Osteoblast (primary cell): Measurements from ENCODE around the gene MRPS15. TPM values are rescaled to one million over a fixed set of nuclear protein-coding genes. Genes with fewer than 3 reads are reported as not detected.

Source experiments
- DNase-seq: peaks from one replicate; pipeline ENCODE4 v3.0.0; 2011; ENCODE audit warnings: low spot score, mixed read lengths; ENCODE audit not compliant: insufficient read length; ENCODE audit errors: missing footprints
- H2AFZ ChIP-seq: 2 replicates; pipeline ENCODE4 v1.6.0; 2011; ENCODE audit warnings: mild to moderate bottlenecking, low read length
- H3K27ac ChIP-seq: 2 replicates; pipeline ENCODE4 v1.5.1; 2011; ENCODE audit warnings: mild to moderate bottlenecking, low read depth, low read length, moderate library complexity
- H3K27me3 ChIP-seq: 2 replicates; pipeline ENCODE4 v1.6.0; 2012; ENCODE audit warnings: mild to moderate bottlenecking, control low read depth, inconsistent platforms, low read length, moderate library complexity; ENCODE audit not compliant: insufficient read depth
- H3K36me3 ChIP-seq: 2 replicates; pipeline ENCODE4 v1.5.1; 2011; ENCODE audit warnings: mild to moderate bottlenecking, low read length, control low read depth, moderate library complexity; ENCODE audit not compliant: insufficient read depth
- H3K4me1 ChIP-seq: 2 replicates; pipeline ENCODE4 v1.5.1; 2011; ENCODE audit warnings: mild to moderate bottlenecking, low read length, control low read depth, moderate library complexity; ENCODE audit not compliant: insufficient read depth
- H3K4me2 ChIP-seq: 2 replicates; pipeline ENCODE4 v1.6.0; 2011; ENCODE audit warnings: mild to moderate bottlenecking, low read length; ENCODE audit not compliant: insufficient read depth
- H3K4me3 ChIP-seq: fragments of 200-600 bp; sonication (generic); 3 replicates; pipeline ENCODE4 v1.5.1; 2012; ENCODE audit warnings: mild to moderate bottlenecking, low read length, inconsistent platforms; ENCODE audit not compliant: insufficient read depth
- H3K79me2 ChIP-seq: 2 replicates; pipeline ENCODE4 v1.6.0; 2012; ENCODE audit warnings: mild to moderate bottlenecking, low read length, control low read depth, inconsistent platforms; ENCODE audit not compliant: insufficient read depth
- H3K9me3 ChIP-seq: 2 replicates; pipeline ENCODE4 v1.5.1; 2011; ENCODE audit warnings: low read depth, low read length, control low read depth
- H4K20me1 ChIP-seq: 2 replicates; pipeline ENCODE4 v1.6.0; 2012; ENCODE audit warnings: mild to moderate bottlenecking, low read length, control low read depth; ENCODE audit not compliant: insufficient read depth
- total RNA-seq: library from RNA; depleted of rRNA; stranded (reverse); fragments of >200 nt; gene quantifications from 2 replicates; pipeline ENCODE4 v1.2.3, GENCODE V29; 2012
- TF ChIP-seq, protein P1 (sequence below): IDR thresholded peaks from 2 replicates; pipeline ENCODE4 v1.5.1; 2011; ENCODE audit warnings: mild to moderate bottlenecking, low read depth, low read length, moderate library complexity; ENCODE audit errors: extremely low read depth

Gene MRPS15
- total RNA-seq, 1 donor, result 77.1 TPM

DNA sequence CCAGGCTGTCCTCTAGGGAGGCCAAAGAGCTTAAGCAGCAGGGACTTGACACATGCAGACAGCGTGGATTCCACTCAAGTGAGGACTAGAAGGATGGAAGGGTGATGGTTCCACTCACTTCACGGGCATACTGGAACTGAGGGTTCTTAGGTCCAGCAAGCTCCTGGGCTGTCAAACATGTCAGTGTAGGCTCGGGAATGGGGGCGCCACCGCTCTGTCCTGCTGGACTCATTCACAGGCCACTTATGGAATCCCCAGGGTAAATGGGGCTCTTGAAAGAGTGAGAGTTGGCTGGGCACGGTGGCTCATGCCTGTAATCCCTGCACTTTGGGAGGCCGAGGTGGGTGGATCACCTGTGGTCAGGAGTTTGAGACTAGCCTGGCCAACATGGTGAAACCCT is 46.2 kb upstream of the MRPS15 start:
- Histone ChIP-seq H3K9me3 (no peaks in the 10 kb centered on the region), H3K4me2 (no peak overlapping the region), H3K4me1 (no peaks in the 10 kb centered on the region), H2AFZ (no peak overlapping the region), H3K79me2 (no peaks in the 10 kb centered on the region), H3K27me3 (no peaks in the 10 kb centered on the region), H3K36me3 (no peaks in the 10 kb centered on the region), H4K20me1 (no peaks in the 10 kb centered on the region), H3K4me3 (no peak overlapping the region), H3K27ac (no peak overlapping the region)
- no peak for DNase-seq
- TF ChIP-seq, protein P1, sequence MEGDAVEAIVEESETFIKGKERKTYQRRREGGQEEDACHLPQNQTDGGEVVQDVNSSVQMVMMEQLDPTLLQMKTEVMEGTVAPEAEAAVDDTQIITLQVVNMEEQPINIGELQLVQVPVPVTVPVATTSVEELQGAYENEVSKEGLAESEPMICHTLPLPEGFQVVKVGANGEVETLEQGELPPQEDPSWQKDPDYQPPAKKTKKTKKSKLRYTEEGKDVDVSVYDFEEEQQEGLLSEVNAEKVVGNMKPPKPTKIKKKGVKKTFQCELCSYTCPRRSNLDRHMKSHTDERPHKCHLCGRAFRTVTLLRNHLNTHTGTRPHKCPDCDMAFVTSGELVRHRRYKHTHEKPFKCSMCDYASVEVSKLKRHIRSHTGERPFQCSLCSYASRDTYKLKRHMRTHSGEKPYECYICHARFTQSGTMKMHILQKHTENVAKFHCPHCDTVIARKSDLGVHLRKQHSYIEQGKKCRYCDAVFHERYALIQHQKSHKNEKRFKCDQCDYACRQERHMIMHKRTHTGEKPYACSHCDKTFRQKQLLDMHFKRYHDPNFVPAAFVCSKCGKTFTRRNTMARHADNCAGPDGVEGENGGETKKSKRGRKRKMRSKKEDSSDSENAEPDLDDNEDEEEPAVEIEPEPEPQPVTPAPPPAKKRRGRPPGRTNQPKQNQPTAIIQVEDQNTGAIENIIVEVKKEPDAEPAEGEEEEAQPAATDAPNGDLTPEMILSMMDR, result no peak

- Histone ChIP-seq H3K4me3 (no peak overlapping the region), H4K20me1 (no peaks in the 10 kb centered on the region), H3K36me3 (no peaks in the 10 kb centered on the region), H3K79me2 (no peaks in the 10 kb centered on the region), H3K27me3 (peaks cover 3% of the 10 kb centered on the region), H2AFZ (no peak overlapping the region), H3K4me2 (no peak overlapping the region), H3K9me3 (no peaks in the 10 kb centered on the region), H3K27ac (no peak overlapping the region), H3K4me1 (no peaks in the 10 kb centered on the region)
- DNase-seq, result no peak
- TF ChIP-seq, protein P1, result no peak
These were observed 44.1 kb upstream of the MRPS15 start for GRCh38 chr1:36508257-36508656.

DNA sequence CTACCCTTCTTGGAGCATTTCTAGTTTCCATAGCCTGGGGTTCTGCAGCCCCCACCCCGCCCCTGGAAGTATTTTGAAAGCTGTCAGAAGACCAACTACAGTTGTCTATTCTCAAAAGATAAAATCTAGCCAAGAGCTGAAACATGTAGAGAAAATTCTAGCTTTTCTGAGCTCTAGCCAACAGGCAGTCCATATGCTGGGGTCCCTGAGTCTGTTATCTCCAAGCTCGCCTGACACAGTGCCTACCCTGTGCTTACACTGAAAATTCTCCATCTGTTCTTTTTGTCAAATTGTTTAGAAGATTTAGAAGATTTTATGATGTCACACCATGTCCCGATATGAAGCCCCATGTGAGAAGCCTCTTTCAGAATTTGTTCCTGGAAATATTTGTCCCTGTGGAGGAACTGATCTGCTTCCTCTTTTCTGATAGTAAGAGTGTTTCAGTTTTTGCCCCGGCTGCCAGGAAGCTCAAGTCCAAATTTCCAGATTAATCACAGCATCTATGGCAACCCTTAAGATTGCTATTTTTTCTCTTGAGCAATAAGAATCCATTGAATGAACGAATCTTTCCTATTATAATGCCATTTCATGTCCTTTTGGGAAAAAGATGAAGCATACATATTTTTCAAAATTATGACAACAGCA is 42.2 kb upstream of the MRPS15 start:
- TF ChIP-seq, protein P1, result no peak
- H3K36me3 ChIP-seq, result no peaks in the 10 kb centered on the region
- H3K4me1 ChIP-seq, result no peaks in the 10 kb centered on the region
- no peak for DNase-seq
- H3K4me2 ChIP-seq, result no peak overlapping the region
- no peak overlapping the region for H2AFZ ChIP-seq
- H3K27me3 ChIP-seq, result peaks cover 3% of the 10 kb centered on the region
- H3K79me2 ChIP-seq, result no peaks in the 10 kb centered on the region
- H3K27ac ChIP-seq, result no peak overlapping the region
- no peaks in the 10 kb centered on the region for H3K9me3 ChIP-seq
- H3K4me3 ChIP-seq, result no peak overlapping the region
- H4K20me1 ChIP-seq, result no peaks in the 10 kb centered on the region

GRCh38 chr1:36503733-36504132 is 39.5 kb upstream of the MRPS15 start:
- Histone ChIP-seq H2AFZ (no peak overlapping the region), H3K79me2 (no peaks in the 10 kb centered on the region), H3K27me3 (peaks cover 3% of the 10 kb centered on the region), H3K4me1 (no peaks in the 10 kb centered on the region), H3K4me3 (no peak overlapping the region), H4K20me1 (no peaks in the 10 kb centered on the region), H3K27ac (no peak overlapping the region), H3K9me3 (no peaks in the 10 kb centered on the region), H3K36me3 (no peaks in the 10 kb centered on the region), H3K4me2 (no peak overlapping the region)
- DNase-seq, result no peak
- TF ChIP-seq, protein P1, result no peak
